Body of pancreas (tissue), 4 donors: ENCODE data around the gene BCL3. TPM values are rescaled to one million over a fixed set of nuclear protein-coding genes. Genes with fewer than 3 reads are reported as not detected.
A peak's percentile ranks its signal among the peaks of the same experiment; 100 is the strongest.

ENCODE experiments used
- ATAC-seq: fragments of 150-250 bp; one replicate; pipeline ENCODE4 v1.9.1; 2016
- DNase-seq, 4 donors: peaks; one replicate each; pipeline ENCODE4 v3.0.0-alpha.2; 2019
- H3K27ac ChIP-seq, 4 donors: fragments of 200-600 bp; sonication (generic); 1 replicate in 3 of 4; 2 replicates in 1 of 4; pipeline versions ENCODE4 v1.5.1 to v1.6.1; 2016 to 2019; ENCODE audit warnings: mild to moderate bottlenecking in 1 of 4, mixed read lengths in 1 of 4, moderate library complexity in 1 of 4
- H3K27me3 ChIP-seq, 2 donors: fragments of 200-600 bp; sonication (generic); one replicate each; pipeline ENCODE4 v1.6.0; 2016; ENCODE audit warnings: mild to moderate bottlenecking in 1 of 2
- H3K36me3 ChIP-seq, 2 donors: fragments of 200-600 bp; sonication (generic); replicated peaks in 1 of 2; 2 replicates each; pipeline ENCODE4 v1.5.1; 2016; ENCODE audit warnings: low read depth in 2 of 2; ENCODE audit not compliant: insufficient read depth in 1 of 2
- H3K4me1 ChIP-seq: fragments of 200-600 bp; sonication (generic); one replicate; pipeline ENCODE4 v1.6.0; 2016
- H3K4me3 ChIP-seq, 2 donors: fragments of 200-600 bp; sonication (generic); 1 replicate in 1 of 2; 2 replicates in 1 of 2; pipeline ENCODE4 v1.5.1; 2016 to 2019
- H3K9me3 ChIP-seq, 3 donors: fragments of 200-600 bp; sonication (generic); 1 replicate in 2 of 3; 2 replicates in 1 of 3; pipeline ENCODE4 v1.5.1; 2016
- CTCF ChIP-seq, 7 experiments: fragments of 450-650 bp in 4 of 7; fragments of 200-600 bp in 3 of 7; sonication (generic) in 3 of 7; IDR thresholded peaks; one replicate each; pipeline ENCODE4 v1.5.1; 2016 to 2019; ENCODE audit warnings: antibody characterized with exemption in 7 of 7
- POLR2A ChIP-seq, 3 donors: fragments of 450-650 bp; IDR thresholded peaks; one replicate each; pipeline ENCODE4 v1.6.1; 2016; ENCODE audit warnings: antibody characterized with exemption in 3 of 3, mild to moderate bottlenecking in 2 of 3
- WGBS, 2 donors: methylation state at CpG; one replicate each; pipeline ENCODE4 v1.1.5; 2017; 5-methylcytosine and 5-hydroxymethylcytosine counted together
- intact Hi-C: fragments of 100-400 bp; cut with DNase I; formaldehyde crosslinking; loops from one replicate; pipeline ENCODE4 v1.15.1; 2023
- total RNA-seq, 2 donors: library from RNA; depleted of rRNA; stranded (reverse); fragments of >200 nt; gene quantifications; one replicate each; pipeline ENCODE4 v1.1.0, GENCODE V29; 2016

Gene BCL3
- total RNA-seq = 10 to 100 TPM; 26.2 to 72.5 TPM

GRCh38 chr19:44748426-44749254, at the start of gene BCL3:
BCL3 (plus strand) TSS chr19:44748708; CDS start chr19:44748791, 83 bp downstream.
- TF ChIP-seq POLR2A (IDR thresholded peaks at IDR 0.05) (peak in 1 of 3 donors; percentile 44), CTCF (IDR thresholded peaks at IDR 0.05) (peak in 2 of 7 experiments; percentile 8 to 19)
- Histone ChIP-seq H3K36me3 (peaks cover 0 to 2% of the 10 kb centered on the region in 2 donors), H3K27me3 (no peaks in the 10 kb centered on the region), H3K4me1 (peaks cover 82% of the 10 kb centered on the region), H3K4me3 (peak within 1 kb of the TSS; percentile 54 to 65), H3K27ac (peak within 1 kb of the TSS; percentile 78 to 98 (median 94)), H3K9me3 (no peaks in the 10 kb centered on the region)
- ATAC-seq = peak; percentile 49
- intact Hi-C loops = no loop called here
- DNase-seq = peak; percentile 70 to 81 (median 75)
- 0 to 1% methylated on average over 12 to 59 of the region's 88 CpGs for WGBS, 2 donors

GRCh38 chr19:44700547-44700946, 48.0 kb upstream of the BCL3 start:
- TF ChIP-seq CTCF (IDR thresholded peaks at IDR 0.05) = no peak
- no peak for TF ChIP-seq POLR2A (IDR thresholded peaks at IDR 0.05)
- ATAC-seq (no peak), DNase-seq (no peak)
- Histone ChIP-seq H3K27ac (no peak overlapping the region), H3K9me3 (no peaks in the 10 kb centered on the region), H3K4me3 (no peak overlapping the region), H3K36me3 (no peaks in the 10 kb centered on the region), H3K27me3 (no peaks in the 10 kb centered on the region), H3K4me1 (peaks cover 33% of the 10 kb centered on the region)
- 92 to 96% methylated on average over 5 of the region's 5 CpGs for WGBS, 2 donors
- intact Hi-C loops = no loop called here

GRCh38 chr19:44701228-44701627, 47.3 kb upstream of the BCL3 start:
- intact Hi-C loops = no loop called here
- no peaks in the 10 kb centered on the region for H3K9me3 ChIP-seq
- no peak for ATAC-seq
- H3K4me3 ChIP-seq = no peak overlapping the region
- TF ChIP-seq POLR2A (IDR thresholded peaks at IDR 0.05) = no peak
- no peak for TF ChIP-seq CTCF (IDR thresholded peaks at IDR 0.05)
- no peaks in the 10 kb centered on the region for H3K36me3 ChIP-seq
- DNase-seq = no peak
- no peak overlapping the region for H3K27ac ChIP-seq
- H3K27me3 ChIP-seq = no peaks in the 10 kb centered on the region
- 86 to 97% methylated on average over 5 to 14 of the region's 15 CpGs for WGBS, 2 donors
- peaks cover 26% of the 10 kb centered on the region for H3K4me1 ChIP-seq

- H3K4me1 ChIP-seq = peaks cover 12% of the 10 kb centered on the region
- 87 to 89% methylated on average over 16 to 17 of the region's 17 CpGs for WGBS, 2 donors
- ATAC-seq (no peak), DNase-seq (no peak)
- H3K9me3 ChIP-seq = no peaks in the 10 kb centered on the region
- H3K27me3 ChIP-seq = no peaks in the 10 kb centered on the region
- intact Hi-C loops = no loop called here
- TF ChIP-seq POLR2A (IDR thresholded peaks at IDR 0.05) (no peak), CTCF (IDR thresholded peaks at IDR 0.05) (no peak)
- no peak overlapping the region for H3K27ac ChIP-seq
- H3K36me3 ChIP-seq = no peaks in the 10 kb centered on the region
- H3K4me3 ChIP-seq = no peak overlapping the region
These were observed 45.8 kb upstream of the BCL3 start for GRCh38 chr19:44702551-44703176.
